NCI-H2196 treated with DMSO at 0.1 percent for 48 hours (cell line): Measurements from ENCODE around the gene STPG2.

Experiments used
- DNase-seq: peaks from one replicate; lab custom pipeline; 2025; ENCODE audit not compliant: unreplicated experiment; lab: John Stamatoyannopoulos, UW

Gene STPG2

GRCh38 chr4:98094118-98094517, 49.2 kb downstream of the STPG2 start:
- no peak for DNase-seq

GRCh38 chr4:98093662-98094061, 49.6 kb downstream of the STPG2 start:
- no peak for DNase-seq

GRCh38 chr4:98092833-98093439, 50.3 kb downstream of the STPG2 start:
- no peak for DNase-seq

GRCh38 chr4:98081936-98082335, 61.3 kb downstream of the STPG2 start:
- DNase-seq: no peak

- DNase-seq: no peak
Observed at GRCh38 chr4:98068495-98068894, 74.8 kb downstream of the STPG2 start.

GRCh38 chr4:98055800-98056501, 87.3 kb downstream of the STPG2 start:
- no peak for DNase-seq

GRCh38 chr4:98046665-98047064, 96.6 kb downstream of the STPG2 start:
- DNase-seq: no peak

- DNase-seq: no peak
Observed at GRCh38 chr4:98030059-98030458, 113.2 kb downstream of the STPG2 start.

GRCh38 chr4:98027827-98028226, 115.4 kb downstream of the STPG2 start:
- no peak for DNase-seq

- no peak for DNase-seq
Observed at GRCh38 chr4:98026362-98026761, 116.9 kb downstream of the STPG2 start.

- no peak for DNase-seq
Observed at GRCh38 chr4:98006814-98007412, 136.4 kb downstream of the STPG2 start.

GRCh38 chr4:98006060-98006459, 137.2 kb downstream of the STPG2 start:
- no peak for DNase-seq

GRCh38 chr4:98000940-98001339, 142.3 kb downstream of the STPG2 start:
- no peak for DNase-seq

GRCh38 chr4:97998203-97998602, 145.1 kb downstream of the STPG2 start:
- no peak for DNase-seq

- no peak for DNase-seq
Observed at GRCh38 chr4:97994765-97995465, 148.4 kb downstream of the STPG2 start.

GRCh38 chr4:97990409-97990808, 152.9 kb downstream of the STPG2 start:
- no peak for DNase-seq

GRCh38 chr4:97987019-97987648, 156.1 kb downstream of the STPG2 start:
- no peak for DNase-seq

- no peak for DNase-seq
Observed at GRCh38 chr4:97984545-97985131, 158.6 kb downstream of the STPG2 start.

- no peak for DNase-seq
Observed at GRCh38 chr4:97978791-97979488, 164.3 kb downstream of the STPG2 start.

- DNase-seq: no peak
Observed at GRCh38 chr4:97953171-97953941, 189.9 kb downstream of the STPG2 start.
